IMR-90 (cell line): Measurements from ENCODE around the gene TMCC3.

Experiments
- CEBPB ChIP-seq: IDR thresholded peaks from 2 replicates; pipeline ENCODE4 v1.6.1; 2012; ENCODE audit warnings: low read depth, low read length, improper control_type of control experiment
- CTCF ChIP-seq: conservative IDR thresholded peaks from 2 replicates; pipeline ENCODE4 v1.5.1; 2012; ENCODE audit warnings: mild to moderate bottlenecking, low read depth, low read length, improper control_type of control experiment
- MAZ ChIP-seq: IDR thresholded peaks from 2 replicates; pipeline ENCODE4 v1.6.1; 2012; ENCODE audit warnings: low read depth, mild to moderate bottlenecking, low read length, improper control_type of control experiment, moderate library complexity, borderline replicate concordance
- POLR2A ChIP-seq: IDR thresholded peaks from 2 replicates; pipeline ENCODE4 v1.6.1; 2012; ENCODE audit warnings: mild to moderate bottlenecking, low read depth, low read length
- SMC3 ChIP-seq: fragments of 150-350 bp; IDR thresholded peaks from 2 replicates; pipeline ENCODE4 v1.6.1; 2016; ENCODE audit warnings: low read depth, mild to moderate bottlenecking, antibody characterized with exemption, low read length, moderate library complexity

GRCh38 chr12:94631058-94631457 lies 19.3 kb downstream of the TMCC3 start:
- TF ChIP-seq CTCF, result no peak
- TF ChIP-seq SMC3, result no peak
- TF ChIP-seq POLR2A, result no peak
- TF ChIP-seq CEBPB, result no peak
- no peak for TF ChIP-seq MAZ
